DND-41 (cell line): ENCODE measurements around the gene IL9.

ENCODE experiments used
- CTCF ChIP-seq: IDR thresholded peaks from 2 replicates; pipeline ENCODE4 v1.5.1; 2012; ENCODE audit warnings: borderline replicate concordance, low read length, moderate library complexity, mild to moderate bottlenecking; ENCODE audit not compliant: poor library complexity, severe bottlenecking; ENCODE audit errors: extremely low read depth
- EZH2 ChIP-seq: IDR thresholded peaks from 3 replicates; pipeline ENCODE4 v1.6.1; 2012; ENCODE audit warnings: borderline replicate concordance, low read depth, mild to moderate bottlenecking, moderate library complexity, low read length, inconsistent platforms; ENCODE audit not compliant: severe bottlenecking

- no peak for TF ChIP-seq CTCF
- TF ChIP-seq EZH2 = no peak
Observed at GRCh38 chr5:135942202-135942771, 46.6 kb upstream of the IL9 start.
